GM23248 (cell line): ENCODE measurements around the gene IRF4.

Source experiments
- EZH2 ChIP-seq: fragments of 200-600 bp; sonication (generic); IDR thresholded peaks from 2 replicates; pipeline ENCODE4 v1.6.1; 2018; ENCODE audit warnings: antibody characterized with exemption, mild to moderate bottlenecking; ENCODE audit not compliant: insufficient read depth, poor library complexity, severe bottlenecking
- EZH2phosphoT487 ChIP-seq: fragments of 200-600 bp; sonication (generic); IDR thresholded peaks from 2 replicates; pipeline ENCODE4 v1.6.1; 2018; ENCODE audit warnings: antibody characterized with exemption, moderate library complexity, mild to moderate bottlenecking, low read depth; ENCODE audit not compliant: insufficient read depth

- no peak for TF ChIP-seq EZH2phosphoT487
- no peak for TF ChIP-seq EZH2
Observed at GRCh38 chr6:398065-398464, 6.5 kb downstream of the IRF4 start.
